Eye (tissue), 1 donor: ENCODE results near the gene TTC7B.

ENCODE experiments used
- DNase-seq: peaks from one replicate; pipeline ENCODE4 v3.0.0-alpha.2; 2015

Gene TTC7B

DNA sequence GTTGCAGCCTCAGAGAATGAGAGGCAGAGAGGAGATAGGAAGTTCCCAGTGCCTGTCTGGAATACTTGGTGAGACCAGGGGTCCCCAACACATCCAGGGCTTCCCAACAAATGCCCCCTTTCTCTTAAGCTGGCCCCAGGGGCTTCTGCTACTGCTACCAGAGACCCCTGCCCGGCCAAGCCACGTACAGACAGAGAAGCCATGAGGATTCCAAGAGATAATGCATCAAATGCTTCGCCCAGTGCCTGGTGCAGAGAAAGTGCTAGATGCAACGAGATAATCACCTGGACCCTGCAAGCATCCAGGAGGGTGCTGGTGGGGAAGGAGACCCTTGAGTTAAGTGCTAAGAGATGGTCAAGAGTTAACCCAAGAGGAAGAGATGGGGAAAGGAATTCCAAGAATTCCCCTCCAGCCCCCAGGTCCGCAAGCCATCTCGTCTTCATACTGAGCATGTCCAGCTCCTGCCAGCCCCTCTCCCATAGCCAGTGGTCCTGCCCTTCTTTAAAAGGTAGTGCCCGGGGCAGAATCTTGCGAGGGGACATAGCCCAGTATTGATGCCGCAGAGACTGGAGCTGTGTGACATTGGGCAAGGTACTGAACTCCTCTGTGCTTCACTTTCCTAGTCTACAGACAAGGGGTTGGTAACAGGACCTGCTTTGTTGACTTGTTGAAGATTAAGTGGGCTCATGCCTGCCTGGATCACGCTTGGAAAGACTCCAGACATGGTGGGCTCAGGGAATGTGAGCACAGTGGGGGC, 316.1 kb downstream of the TTC7B start:
- no peak for DNase-seq

DNA sequence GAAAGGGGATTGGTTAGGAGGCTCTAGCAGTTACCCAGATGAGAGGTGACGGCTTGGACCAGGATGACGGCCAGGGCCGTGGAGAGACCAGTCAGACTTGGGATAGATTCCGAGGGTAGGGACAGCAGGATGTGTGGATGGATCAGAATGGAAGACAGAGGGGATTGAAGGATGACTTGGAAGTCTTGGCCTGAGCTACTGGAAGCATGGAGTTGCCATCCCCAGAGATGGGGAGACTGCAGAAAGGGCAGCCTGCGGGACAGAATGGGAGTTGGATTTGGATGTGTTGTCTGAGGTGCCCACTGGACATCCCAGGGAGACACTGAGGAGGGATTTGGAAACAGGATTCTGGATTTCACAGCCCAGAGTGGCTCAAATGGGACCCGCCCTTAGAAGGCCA, 317.1 kb downstream of the TTC7B start:
- DNase-seq = no peak

DNA sequence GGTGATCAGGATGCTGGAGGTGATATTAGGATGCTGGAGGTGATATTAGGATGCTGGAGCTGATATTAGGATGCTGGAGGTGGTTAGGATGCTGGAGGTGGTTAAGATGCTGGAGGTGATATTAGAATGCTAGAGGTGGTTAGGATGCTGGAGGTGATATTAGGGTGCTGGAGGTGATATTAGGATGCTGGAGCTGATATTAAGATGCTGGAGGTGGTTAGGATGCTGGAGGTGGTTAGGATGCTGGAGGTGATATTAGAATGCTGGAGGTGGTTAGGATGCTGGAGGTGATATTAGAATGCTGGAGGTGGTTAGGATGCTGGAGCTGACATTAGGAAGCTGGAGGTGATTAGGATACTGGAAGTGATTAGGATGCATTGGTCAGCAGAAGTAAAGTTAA, 318.0 kb downstream of the TTC7B start:
- DNase-seq = no peak

GRCh38 chr14:90496379-90496778, 319.9 kb downstream of the TTC7B start:
- DNase-seq = no peak

GRCh38 chr14:90495357-90496276, 320.6 kb downstream of the TTC7B start:
- peak; percentile 92 for DNase-seq

DNA sequence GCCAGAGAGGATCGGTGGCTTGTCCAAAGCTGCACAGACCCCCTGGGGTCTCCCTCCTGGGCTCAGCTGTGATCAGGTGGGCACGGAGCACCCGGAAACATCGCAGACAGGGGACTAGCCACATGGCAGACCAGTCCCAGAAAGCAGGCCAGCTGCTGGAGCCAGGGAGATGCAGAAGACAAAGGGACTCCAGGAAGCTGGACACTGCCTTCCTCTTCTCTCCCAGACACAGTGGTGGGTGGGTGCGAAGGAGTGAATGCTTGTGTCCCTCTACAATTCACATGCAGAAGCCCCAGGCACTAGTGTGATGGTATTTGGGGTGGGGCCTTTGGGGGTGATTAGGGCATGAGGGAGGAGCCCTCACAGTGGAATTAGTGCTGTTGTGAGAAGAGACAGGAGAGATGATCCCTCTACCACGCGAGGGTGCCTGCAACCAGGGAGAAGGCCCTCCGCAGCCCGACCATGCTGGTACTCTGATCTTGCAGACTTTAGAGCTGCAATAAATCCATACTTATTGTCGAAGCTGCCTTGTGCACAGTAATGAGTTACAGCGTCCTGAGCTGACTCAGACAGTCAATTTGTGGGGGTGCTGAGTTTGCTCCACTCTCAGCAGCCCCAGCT, 324.2 kb downstream of the TTC7B start:
- DNase-seq = no peak

- peak; percentile 47 for DNase-seq
Observed at GRCh38 chr14:90491221-90491885, 324.9 kb downstream of the TTC7B start.

GRCh38 chr14:90490720-90491050, 325.5 kb downstream of the TTC7B start:
- no peak for DNase-seq

DNA sequence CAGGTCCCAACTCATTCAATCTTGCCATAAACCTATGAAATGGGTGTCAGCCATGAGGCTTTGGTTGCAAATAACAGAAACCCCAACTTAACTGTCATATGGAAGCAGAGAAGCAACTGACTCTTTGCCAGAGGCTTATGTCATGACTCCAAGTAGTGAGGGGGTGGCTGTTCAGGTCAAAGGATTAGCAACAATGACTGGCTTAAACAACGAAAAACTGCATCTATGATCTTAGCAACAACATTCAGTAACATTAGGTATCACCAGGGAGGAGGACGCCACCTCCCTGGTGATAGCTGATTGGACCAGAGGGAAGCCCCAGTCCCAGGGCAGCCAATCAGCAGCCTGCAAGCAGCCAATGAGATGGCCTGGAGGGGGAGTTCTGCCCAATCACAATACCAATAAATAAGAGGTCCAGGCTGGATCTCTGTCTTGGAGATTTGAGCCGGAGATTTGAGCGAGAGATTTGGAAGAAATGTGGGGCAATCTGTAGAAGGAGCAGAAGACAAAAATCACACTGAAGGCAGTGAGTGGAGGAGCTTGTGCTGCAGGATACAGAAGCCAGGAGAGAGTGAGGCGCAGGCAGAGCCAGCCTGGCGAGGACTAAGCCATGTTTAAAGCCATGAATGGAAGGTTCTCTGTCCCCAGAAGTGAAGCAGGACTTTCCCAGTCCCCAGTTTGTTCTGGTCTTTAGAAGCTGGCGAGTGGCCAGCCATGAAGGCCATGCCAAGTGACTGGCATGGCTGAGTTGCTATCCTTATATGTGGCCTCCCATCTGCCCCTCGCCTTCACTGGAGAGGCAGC, 326.1 kb downstream of the TTC7B start:
- DNase-seq = no peak

GRCh38 chr14:90489306-90489705, 326.9 kb downstream of the TTC7B start:
- DNase-seq = no peak

- no peak for DNase-seq
Observed at GRCh38 chr14:90488256-90488655, 328.0 kb downstream of the TTC7B start.

- DNase-seq = no peak
Observed at GRCh38 chr14:90487462-90487861, 328.8 kb downstream of the TTC7B start.

DNA sequence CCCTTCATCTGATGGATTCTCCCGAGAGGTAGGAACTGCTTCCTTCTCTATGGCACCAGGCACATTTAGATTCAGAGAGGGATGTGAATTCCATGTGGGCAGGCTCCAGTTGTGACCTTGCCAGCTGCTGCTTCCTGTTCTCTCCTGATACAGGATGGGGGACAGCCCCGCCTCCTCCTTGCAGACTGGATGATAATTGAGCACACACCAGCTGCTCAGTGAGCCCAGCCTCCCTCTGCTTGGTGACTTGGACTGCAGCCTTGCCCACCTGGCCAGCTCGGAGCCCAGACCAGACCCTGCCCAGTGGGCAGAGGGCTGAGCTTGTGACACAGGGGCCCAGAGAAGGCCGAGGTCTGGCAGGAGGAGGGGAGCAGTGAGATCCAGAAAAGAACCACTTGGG, 329.2 kb downstream of the TTC7B start:
- peak; percentile 77 for DNase-seq

GRCh38 chr14:90484291-90484690, 331.9 kb downstream of the TTC7B start:
- no peak for DNase-seq

GRCh38 chr14:90483571-90483974, 332.7 kb downstream of the TTC7B start:
- DNase-seq = no peak

- no peak for DNase-seq
Observed at GRCh38 chr14:90483117-90483516, 333.1 kb downstream of the TTC7B start.

DNA sequence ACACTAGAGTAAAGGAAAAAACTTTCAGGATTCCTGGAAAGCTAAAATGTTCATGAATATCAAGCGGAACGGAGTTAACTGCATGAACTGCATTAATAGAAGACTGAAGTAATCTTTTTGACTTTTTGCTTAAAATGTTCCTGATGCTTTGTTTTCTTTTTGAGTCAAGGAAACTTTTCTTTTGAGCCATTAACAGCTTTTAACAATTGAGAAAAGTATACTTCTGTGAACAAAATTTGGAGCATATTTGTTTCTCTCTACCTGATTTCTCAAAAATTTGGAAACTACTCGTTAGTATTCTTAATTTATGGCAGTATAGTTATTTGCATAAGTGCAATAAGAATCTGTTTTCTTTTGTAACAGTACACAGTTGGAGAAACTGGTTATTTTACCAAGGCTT, 340.9 kb downstream of the TTC7B start:
- DNase-seq = peak; percentile 15
